Activated CD4-positive, alpha-beta T cell treated with anti-CD3 and anti-CD28 coated beads, Interleukin-10, Interleukin-2, amounts not matched to agents 100 ng/mL and 50 ng/mL, durations not matched to agents 16 hours and 8 hours (primary cell): Measurements from ENCODE around the gene NECAB3.

Source experiments
- DNase-seq: peaks from one replicate; pipeline ENCODE4 v3.0.0-alpha.2; 2020

The NECAB3 gene

DNA sequence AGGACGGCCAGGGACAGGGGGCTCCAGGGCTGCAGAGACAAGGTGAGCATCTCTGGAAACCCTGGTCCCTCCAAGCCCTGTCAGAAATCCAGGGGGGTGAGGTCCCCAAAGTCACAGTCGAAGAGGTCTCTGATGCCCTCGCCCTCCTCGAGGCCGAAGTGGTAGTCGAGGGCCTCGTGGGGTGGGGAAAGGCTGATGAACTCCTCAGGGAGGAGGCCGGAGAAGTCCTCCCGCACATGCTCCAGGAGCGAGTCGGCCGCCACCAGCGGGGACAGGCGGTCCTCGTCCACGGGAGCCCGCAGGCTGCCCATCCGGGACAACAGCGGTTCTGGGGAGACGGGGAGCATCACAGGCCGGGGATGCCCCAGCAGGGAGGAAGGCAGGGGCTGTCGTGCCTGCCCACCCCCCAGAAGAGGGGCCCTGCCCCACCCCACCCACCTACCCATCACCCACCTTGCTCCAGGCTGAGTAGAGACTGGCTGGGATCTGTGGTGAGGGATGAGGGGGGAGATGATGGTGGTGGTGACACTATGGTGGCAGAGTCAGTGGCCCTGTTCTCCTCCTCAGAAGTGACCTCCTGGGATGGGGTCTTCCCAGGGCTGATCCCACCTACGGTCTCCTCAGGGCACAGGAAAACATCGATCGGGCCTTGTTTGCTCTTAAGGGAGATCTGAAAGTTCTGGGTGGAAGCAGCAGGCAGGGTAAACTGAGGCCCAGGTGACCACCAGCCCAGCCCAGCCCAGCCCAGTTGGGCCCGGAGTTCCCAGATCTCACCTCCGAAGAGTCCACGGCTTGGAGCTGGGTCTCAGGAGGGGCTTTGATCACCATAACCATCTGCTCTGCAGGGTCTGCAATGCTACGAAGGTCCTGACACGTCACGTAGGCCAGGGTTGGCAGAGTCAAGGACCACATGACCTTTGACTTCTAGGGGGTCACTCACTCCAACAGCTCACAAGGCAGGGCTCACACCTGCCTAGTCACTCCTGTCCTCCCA, 2.7 kb upstream of the NECAB3 start:
- DNase-seq, result no peak

- no peak for DNase-seq
Observed at GRCh38 chr20:33676121-33676520, 1.9 kb upstream of the NECAB3 start.

- DNase-seq, result no peak
Observed at GRCh38 chr20:33675136-33675959, 1.1 kb upstream of the NECAB3 start.

DNA sequence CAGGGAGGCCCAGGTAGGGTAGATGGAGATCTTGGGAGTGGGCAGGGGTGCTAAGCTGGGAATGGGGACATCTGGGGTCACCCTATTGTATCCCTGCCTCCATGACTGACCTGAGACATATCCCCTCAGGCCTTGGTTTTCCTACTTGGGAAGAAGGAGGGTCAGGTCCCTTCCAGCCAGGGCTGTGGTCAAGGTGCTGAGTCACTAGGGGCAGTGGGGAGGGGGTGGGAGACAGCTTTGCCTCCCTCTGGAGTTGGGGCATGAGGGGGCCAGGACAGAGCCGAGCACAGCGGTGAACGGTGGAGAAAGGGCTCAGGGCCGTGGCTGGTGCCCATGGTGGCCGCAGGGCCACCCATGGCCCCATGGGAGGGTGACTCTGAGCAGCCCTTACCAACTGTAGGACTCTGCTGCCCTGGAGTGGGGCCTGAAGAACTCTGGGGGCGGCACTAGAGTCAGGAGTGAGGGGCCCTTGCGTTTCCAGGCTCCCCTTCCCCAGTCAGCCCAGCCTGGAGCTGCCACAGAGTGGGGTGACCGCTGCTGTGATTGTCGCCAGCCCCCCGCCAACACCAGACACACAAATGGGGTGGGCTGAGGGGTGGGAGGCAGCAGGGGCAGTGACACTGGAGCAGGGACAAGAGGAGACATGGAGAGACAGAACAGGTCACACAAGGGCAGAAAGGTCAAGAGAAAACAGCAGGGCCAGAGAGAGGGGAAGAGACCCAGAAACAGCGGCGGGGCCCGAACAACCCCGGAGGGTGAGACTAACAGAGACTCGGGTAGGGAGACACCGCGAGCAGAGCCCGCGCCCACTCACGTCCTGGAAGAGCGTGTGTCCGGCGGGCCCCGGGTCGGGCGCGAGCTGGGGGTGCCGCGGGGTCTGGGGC, 576 bp downstream of the NECAB3 start:
- no peak for DNase-seq

GRCh38 chr20:33673114-33673409, 1.2 kb downstream of the NECAB3 start:
- DNase-seq, result no peak

DNA sequence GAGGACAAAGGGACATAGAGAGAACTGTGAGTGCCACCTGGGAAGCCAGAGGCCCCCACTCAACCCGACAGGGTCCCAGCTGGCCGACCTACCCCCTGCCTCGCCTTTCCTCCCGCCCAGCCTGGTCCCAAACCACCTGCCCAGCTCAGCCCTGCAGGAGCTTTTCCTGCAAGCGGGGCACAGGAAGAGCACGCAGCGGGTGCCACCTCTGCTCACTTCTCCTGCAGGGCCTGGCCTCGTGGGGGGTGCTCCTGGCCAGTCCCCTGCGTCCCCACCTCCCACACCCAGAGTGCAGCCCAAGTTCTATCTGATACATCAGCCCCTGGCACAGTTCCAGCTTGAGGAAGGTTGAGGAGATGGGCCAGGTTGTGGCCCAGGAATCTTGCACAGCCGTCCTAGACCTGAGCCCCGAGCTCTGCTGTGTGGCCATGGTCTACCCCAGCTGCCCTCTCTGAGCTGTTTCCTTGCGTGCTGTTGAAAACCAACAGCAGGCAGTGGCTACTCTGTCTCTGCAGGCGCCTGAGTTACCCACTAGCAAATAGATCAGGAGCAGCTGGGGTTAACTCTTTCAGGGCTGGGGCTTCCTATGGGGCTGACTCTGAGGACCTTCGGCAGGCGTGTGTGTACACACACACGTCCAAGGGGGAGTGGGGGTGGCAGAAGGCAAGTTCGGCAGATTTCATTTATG, 1.7 kb downstream of the NECAB3 start:
- DNase-seq, result no peak

GRCh38 chr20:33671573-33672288, 2.5 kb downstream of the NECAB3 start:
- no peak for DNase-seq

DNA sequence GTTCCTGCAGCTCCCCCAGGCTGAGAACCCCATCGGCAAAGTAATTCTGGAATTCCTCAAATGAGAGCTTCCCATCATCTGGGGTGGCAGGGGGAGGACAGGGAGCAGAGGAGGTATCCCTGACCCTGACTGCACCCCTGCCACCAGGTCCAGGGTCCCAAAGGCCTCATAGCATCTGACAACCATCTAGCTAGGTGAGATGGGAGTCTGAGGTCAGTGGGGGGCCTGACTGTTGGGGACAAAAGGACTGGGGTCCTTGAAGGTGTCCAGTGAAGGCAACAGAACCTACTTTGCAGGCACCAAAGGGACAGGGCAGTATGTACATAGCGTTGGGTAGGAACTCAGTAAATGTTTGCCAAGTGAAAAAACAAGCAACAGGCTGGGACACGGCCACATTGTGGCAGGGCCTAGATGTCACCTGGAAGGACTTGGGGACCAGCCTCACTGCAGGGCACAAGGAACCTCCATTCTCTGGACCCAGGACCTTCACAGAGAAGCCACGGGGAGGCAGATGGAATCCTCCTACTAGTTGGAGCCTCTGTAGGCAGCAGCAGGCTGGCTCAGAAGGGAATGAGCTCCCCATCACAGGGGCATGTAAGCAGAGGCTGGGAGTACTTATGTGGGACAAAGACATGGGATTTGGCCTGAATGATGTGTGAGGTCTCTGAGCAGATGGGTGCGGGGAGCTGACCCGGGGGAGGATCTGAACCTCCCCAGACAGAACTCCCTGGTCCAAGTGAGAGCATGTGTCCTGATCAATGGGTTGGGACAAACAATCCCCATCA, 3.3 kb downstream of the NECAB3 start:
- no peak for DNase-seq

- DNase-seq, result no peak
Observed at GRCh38 chr20:33669873-33670640, 4.2 kb downstream of the NECAB3 start.

DNA sequence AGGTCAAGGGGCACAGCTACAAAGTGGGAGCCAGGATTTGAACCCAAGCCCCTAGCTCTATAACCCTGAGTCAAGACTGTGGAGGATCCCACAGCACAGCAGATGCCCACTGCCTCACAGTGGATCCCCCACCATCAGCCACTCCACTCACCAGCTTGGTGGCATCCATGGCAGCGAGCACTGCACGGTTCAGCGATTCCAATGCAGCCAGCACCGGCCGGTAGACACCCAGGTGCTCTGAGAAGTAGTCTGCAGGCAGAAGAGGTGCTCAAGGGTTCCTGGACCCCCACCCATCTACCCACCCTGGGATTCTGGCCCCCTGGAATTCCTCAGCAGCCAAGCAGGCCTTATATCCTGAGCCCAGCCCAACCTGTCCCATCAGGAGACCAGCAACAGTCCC, 5.0 kb downstream of the NECAB3 start:
- DNase-seq, result no peak

DNA sequence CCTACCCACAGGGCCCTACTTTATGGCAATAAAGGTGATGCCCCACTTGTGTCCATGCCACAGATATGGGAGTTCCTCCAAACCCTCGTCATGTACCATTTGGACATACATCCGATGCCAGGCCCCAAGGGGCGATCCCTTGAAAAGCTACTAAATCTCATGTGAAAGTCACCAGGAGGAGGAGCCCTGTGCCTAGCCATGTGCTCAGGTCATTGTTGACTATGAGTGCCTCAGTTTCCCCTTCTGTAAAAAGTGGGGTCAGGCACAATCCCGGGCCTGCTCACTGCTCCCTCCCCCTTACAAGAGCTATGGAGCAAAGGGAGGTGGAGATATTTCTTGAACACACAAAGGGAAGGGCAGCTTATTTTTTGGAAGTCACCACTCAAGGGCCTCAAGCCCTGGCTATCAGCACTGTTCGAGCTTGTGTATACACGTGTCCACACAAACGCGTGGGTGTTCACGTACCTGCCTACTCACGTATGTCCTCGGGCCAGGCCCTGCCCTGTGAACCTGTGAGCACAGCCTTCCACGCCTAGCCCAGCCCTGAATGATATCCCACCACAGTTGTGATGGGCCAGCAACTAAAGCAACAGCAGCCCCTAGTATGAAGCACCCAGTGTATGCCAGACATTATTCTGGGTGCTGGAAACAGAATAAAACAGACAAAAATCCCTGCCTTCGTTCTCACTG, 5.6 kb downstream of the NECAB3 start:
- no peak for DNase-seq

DNA sequence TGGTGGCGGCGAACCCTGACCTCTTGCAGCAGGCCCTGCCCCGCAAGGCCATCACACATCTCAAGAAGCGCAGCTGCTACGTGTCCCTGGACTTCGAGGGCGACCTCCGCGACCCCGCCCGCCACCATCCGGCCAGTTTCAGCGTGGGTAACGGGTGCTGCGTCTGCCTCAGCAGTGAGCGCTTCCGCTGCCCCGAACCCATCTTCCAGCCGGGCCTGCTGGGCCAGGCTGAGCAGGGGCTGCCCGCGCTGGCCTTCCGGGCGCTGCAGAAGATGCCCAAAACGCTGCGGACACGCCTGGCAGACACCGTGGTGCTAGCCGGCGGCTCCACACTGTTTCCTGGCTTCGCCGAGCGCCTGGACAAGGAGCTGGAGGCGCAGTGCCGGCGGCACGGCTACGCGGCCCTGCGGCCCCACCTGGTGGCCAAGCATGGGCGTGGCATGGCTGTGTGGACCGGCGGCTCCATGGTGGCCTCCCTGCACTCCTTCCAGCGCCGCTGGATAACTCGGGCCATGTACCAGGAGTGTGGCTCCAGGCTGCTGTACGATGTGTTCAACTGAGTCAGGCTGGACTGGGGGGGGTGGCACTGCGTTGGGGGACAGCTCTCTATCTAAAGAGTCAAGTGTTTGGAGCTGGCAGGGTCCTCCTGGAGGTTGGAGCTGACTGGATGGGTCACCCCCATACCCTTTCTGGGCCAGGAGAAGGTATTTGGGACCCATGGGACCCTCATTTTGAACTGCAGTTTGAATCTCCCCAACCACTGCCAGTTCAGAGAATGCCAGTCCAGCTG, 6.4 kb downstream of the NECAB3 start:
- peak; percentile 89 for DNase-seq

GRCh38 chr20:33667245-33667675, 7.0 kb downstream of the NECAB3 start:
- DNase-seq, result peak; percentile 67

GRCh38 chr20:33666293-33667244, 7.7 kb downstream of the NECAB3 start, which contains the start of gene ACTL10:
Gene ACTL10 (plus strand): TSS chr20:33666943. CDS start chr20:33667498, 555 bp downstream.
- peak; percentile 96 for DNase-seq

GRCh38 chr20:33664762-33665144, 9.5 kb downstream of the NECAB3 start:
- DNase-seq, result peak; percentile 36

- DNase-seq, result no peak
Observed at GRCh38 chr20:33664085-33664761, 10.0 kb downstream of the NECAB3 start.
